IPS DF 4.7 (cell line): ENCODE measurements around the gene SNX20.

Experiments used
- DNase-seq: peaks from one replicate; pipeline ENCODE4 v3.0.0-alpha.2; 2013; ENCODE audit warnings: low spot score; ENCODE audit errors: extremely low read depth

Gene SNX20

GRCh38 chr16:50662306-50662940 lies 18.7 kb downstream of the SNX20 start:
- DNase-seq: no peak

- DNase-seq: no peak
Observed at GRCh38 chr16:50659806-50660205, 21.3 kb downstream of the SNX20 start.

GRCh38 chr16:50657241-50657640 lies 23.9 kb downstream of the SNX20 start:
- DNase-seq: no peak

DNA sequence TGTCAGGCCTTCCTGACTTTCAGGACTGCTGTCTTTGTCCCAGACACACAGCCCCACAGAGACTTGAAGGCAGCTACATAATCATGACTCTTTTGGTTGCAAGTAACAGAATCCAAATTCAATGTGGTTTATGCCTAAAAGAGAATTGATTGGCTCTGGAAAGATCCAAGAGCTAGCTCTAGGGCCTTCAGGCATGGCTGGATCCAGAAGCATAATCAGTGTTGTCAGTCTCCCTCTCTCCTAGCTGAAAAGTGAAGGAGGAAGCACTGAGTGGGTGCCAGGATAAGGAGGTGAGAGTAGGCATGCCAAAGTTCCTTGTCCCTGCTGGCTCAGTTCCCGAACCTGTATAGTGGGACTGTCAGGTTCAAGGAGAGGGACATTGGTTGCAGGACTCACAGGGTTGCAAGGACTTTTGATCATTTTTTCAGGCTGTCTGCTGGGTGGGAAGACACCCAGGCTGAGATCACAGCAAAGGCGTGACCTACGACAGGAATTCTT lies 25.5 kb downstream of the SNX20 start:
- no peak for DNase-seq

- DNase-seq: no peak
Observed at GRCh38 chr16:50653633-50654519, 27.2 kb downstream of the SNX20 start.

- no peak for DNase-seq
Observed at GRCh38 chr16:50652836-50653425, 28.2 kb downstream of the SNX20 start.

DNA sequence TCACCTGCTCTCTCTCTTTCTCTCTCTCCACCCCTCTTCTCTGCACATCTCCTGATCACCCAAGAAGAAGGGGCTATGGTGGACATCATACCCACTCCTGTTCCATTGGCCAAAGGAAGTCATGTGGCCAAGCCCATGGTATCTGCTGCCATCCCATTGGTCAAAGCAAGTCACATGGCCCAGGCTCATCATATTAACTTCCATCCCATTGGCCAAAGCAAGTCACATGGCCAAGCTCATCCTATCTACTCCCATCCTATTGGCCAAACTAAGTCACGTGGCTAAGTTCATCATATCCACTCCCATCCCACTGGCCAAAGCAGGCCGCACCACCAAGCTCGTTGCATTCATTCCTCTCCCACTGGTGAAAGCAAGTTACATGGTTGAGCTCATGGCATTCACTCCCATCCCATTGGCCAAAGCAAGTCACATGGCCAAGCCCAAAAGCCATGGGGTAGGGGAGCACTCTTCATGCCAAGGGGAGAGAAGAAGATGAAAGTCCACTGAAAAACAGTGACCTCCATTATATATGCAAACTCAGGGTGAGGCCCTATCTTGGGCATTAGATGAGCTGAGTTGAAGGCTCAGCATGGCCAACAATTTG lies 29.2 kb downstream of the SNX20 start:
- no peak for DNase-seq

GRCh38 chr16:50646345-50646744 lies 34.8 kb downstream of the SNX20 start:
- DNase-seq: no peak

DNA sequence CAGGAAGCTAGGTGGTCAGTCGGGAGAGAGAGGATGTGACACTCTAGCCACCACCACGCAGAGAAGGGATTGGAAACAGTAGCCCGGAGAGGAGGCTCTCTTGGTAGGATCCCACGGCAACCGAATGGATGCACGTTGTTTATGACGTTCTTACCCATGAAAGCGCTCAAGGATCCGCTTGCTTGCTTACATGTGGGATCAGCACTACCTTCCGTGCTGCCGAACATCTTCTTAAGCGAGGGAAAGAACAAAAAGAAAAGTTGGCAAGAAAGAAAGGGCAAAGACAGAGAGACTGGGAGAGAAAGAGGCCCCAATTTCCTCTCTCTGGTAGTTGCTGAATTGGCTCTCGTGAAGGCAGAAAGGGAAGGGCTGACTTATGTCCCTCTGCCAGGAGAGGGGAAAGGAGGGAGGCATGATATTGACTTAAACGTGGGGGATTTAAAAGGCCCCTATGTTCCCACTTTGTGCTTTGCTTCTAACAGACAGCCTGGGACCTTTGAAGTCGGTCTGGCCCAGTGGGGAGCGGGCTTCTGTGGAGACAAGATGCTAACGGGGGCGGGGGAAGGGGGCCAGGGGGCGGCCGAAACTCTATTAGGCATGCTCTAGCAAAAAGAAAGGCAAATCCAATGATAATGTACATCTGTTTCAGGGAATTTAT lies 35.4 kb downstream of the SNX20 start:
- no peak for DNase-seq

DNA sequence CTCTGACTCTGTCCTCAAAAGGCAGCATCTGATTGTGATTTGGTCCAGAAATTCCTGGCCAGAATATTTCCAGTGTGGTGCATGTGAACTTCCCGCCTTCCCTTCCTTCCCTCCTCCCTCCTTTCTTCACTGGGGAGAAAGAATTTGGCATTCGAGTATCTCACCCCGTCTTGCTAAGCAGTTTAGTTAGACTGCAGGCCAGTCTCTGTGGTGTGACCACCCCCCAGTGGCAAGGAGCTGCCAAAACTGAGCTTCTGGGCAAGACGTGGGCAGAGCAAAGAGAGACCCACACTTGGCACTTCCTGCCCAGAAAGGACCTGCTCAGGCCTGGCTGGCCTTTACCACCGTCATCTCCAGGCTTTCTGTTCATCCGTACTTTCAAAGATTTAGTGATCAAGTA lies 36.4 kb downstream of the SNX20 start:
- DNase-seq: no peak

- no peak for DNase-seq
Observed at GRCh38 chr16:50644245-50644644, 36.9 kb downstream of the SNX20 start.

DNA sequence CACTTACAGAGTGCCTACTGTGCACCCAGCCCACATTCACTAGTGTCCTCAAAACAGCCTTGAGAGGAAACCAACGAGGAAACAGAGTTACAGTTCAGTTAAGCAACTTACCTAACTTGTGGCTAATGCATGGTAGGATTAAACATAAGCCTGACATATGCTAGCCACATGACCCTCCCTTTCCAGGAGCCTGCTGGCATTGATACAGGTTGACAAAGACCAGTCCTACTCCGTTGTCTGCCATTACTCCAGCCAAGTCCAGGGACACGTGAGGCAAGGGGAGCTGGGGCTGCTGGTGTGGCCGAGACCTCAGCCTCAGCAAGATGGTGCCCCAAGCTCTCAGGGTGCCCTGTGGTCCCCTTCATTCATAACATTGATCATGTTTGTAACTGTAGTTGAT lies 37.9 kb downstream of the SNX20 start:
- DNase-seq: no peak

GRCh38 chr16:50642349-50642748 lies 38.8 kb downstream of the SNX20 start:
- no peak for DNase-seq

- DNase-seq: no peak
Observed at GRCh38 chr16:50641818-50642187, 39.3 kb downstream of the SNX20 start.

GRCh38 chr16:50640919-50641817 lies 39.9 kb downstream of the SNX20 start:
- no peak for DNase-seq

DNA sequence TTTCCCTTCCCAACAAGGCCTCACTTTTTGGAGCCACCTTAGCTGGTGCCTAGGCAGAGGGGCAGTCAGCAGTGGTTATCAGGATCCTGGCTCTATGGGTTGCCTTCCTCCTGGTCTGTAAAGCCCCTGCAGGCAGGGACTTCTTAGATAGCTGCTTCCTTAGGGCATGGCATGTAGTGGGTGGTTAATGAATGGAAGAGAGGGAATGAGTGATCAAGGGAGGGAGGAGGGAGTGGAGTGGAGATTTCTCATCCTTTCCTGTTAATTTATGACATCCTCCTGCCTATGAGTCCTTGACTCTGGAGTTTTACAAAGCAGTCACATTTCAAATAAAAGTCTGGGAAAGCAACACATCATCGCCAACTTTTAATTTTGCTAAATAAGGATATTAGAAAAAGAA lies 40.7 kb downstream of the SNX20 start:
- no peak for DNase-seq

- DNase-seq: no peak
Observed at GRCh38 chr16:50638816-50639670, 42.1 kb downstream of the SNX20 start.

GRCh38 chr16:50637716-50638602 lies 43.2 kb downstream of the SNX20 start:
- DNase-seq: no peak
